Stimulated activated CD4-positive, alpha-beta T cell treated with anti-CD3 and anti-CD28 coated beads, Interleukin-2, amount 100 ng/mL, for 48 hours (primary cell): Measurements from ENCODE around the gene MMP25.
"Not testable (repeated sequence)": the region's sequence is repeated elsewhere in the genome, so short reads cannot be mapped to it uniquely, and the experiment has no call there.

Experiments used
- DNase-seq, 2 donors: peaks; one replicate each; pipeline ENCODE4 v3.0.0-alpha.2; 2020

The MMP25 gene

GRCh38 chr16:3056336-3057180, 10.2 kb downstream of the MMP25 start:
- no peak for DNase-seq

- DNase-seq = no peak
These were observed 11.1 kb downstream of the MMP25 start for GRCh38 chr16:3057181-3058138.

- no peak for DNase-seq
These were observed 12.0 kb downstream of the MMP25 start for GRCh38 chr16:3058139-3059030.

GRCh38 chr16:3059041-3059722, 12.8 kb downstream of the MMP25 start:
- DNase-seq = peak; percentile 85 to 91

- DNase-seq = no peak
These were observed 13.4 kb downstream of the MMP25 start for GRCh38 chr16:3059723-3060242.

- no peak for DNase-seq
These were observed 14.2 kb downstream of the MMP25 start for GRCh38 chr16:3060339-3061127.

- no peak for DNase-seq
These were observed 16.2 kb downstream of the MMP25 start for GRCh38 chr16:3062553-3062952.

- DNase-seq = no peak
These were observed 17.4 kb downstream of the MMP25 start for GRCh38 chr16:3063625-3064386.

GRCh38 chr16:3065069-3065741, 18.8 kb downstream of the MMP25 start, which contains the start of gene IL32:
IL32 (plus strand) TSS chr16:3065640; CDS start chr16:3065812, 172 bp downstream.
- DNase-seq = peak in 1 of 2 donors; percentile 70

GRCh38 chr16:3065742-3066439, 19.5 kb downstream of the MMP25 start:
- no peak for DNase-seq

GRCh38 chr16:3066440-3066748, 20.0 kb downstream of the MMP25 start:
- no peak for DNase-seq

- no peak for DNase-seq
These were observed 22.1 kb downstream of the MMP25 start for GRCh38 chr16:3068487-3068886.

- not testable (repeated sequence) for DNase-seq
These were observed 22.8 kb downstream of the MMP25 start for GRCh38 chr16:3069146-3069545.

- DNase-seq = no peak
These were observed 24.3 kb downstream of the MMP25 start for GRCh38 chr16:3070608-3071111.

GRCh38 chr16:3071655-3072054, 25.3 kb downstream of the MMP25 start:
- no peak for DNase-seq

- not testable (repeated sequence) for DNase-seq
These were observed 25.8 kb downstream of the MMP25 start for GRCh38 chr16:3072148-3072547.

- DNase-seq = not testable (repeated sequence)
These were observed 26.4 kb downstream of the MMP25 start for GRCh38 chr16:3072576-3073263.

GRCh38 chr16:3073448-3073847, 27.1 kb downstream of the MMP25 start:
- no peak for DNase-seq
